ENCODE measurements around the gene GNAT2.
"Not testable (repeated sequence)": the region's sequence is repeated elsewhere in the genome, so short reads cannot be mapped to it uniquely, and the experiment has no call there.

The GNAT2 gene

DNA sequence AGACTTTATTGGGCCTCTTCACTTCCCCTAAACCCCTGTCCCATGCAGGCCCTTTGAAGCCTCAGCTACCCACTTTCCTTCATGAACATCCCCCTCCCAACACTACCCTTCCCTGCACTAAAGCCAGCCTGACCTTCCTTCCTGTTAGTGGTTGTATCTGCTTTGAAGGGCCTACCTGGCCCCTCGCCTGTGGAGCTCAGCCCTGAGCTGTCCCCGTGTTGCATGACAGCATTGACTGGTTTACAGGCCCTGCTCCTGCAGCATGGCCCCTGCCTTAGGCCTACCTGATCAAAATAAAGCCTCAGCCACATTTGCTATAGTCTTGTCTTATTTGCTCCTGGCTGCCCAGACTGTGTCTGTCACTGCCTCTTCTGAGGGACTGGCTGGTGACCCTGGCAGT, 42.0 kb upstream of the GNAT2 start:
- TF ChIP-seq ARNT (IDR thresholded peaks at IDR 0.05) (no peak), ELF4 (IDR thresholded peaks at IDR 0.05) (no peak), PKNOX1 (IDR thresholded peaks at IDR 0.05) (no peak), TARDBP (IDR thresholded peaks at IDR 0.05) (no peak)
- CTCF ChIA-PET: interaction anchor here (0.6 to 1.7 kb wide), 5 partner anchors 9 to 368 kb away, joined by 3 to 5 read pairs (median 4); no protein-coding TSS in a partner anchor
- POLR2A ChIA-PET: no interaction called here
- no peak for DNase-seq (ENCODE audit: extremely low spot score)

GRCh38 chr1:109660691-109661026, 41.2 kb upstream of the GNAT2 start:
- POLR2A ChIA-PET; DNase-seq (ENCODE audit: extremely low spot score): not testable (repeated sequence)
- CTCF ChIA-PET: interaction anchor here (0.6 to 1.0 kb wide), 3 partner anchors 9 to 369 kb away, joined by 3 to 6 read pairs (median 4); no protein-coding TSS in a partner anchor

- ChIA-PET CTCF (interaction anchor here (0.6 to 1.0 kb wide), 3 partner anchors 11 to 20 kb away, joined by 3 to 6 read pairs (median 3); no protein-coding TSS in a partner anchor), POLR2A (no interaction called here)
- no peak for DNase-seq (ENCODE audit: extremely low spot score)
Measured at GRCh38 chr1:109659997-109660690, 40.7 kb upstream of the GNAT2 start.

GRCh38 chr1:109659145-109659544, 39.7 kb upstream of the GNAT2 start:
- TF ChIP-seq BHLHE40 (IDR thresholded peaks at IDR 0.05; ENCODE audit: borderline replicate concordance): no peak
- no peak for TF ChIP-seq ARNT (IDR thresholded peaks at IDR 0.05)
- no peak for TF ChIP-seq ZNF384 (IDR thresholded peaks at IDR 0.05)
- no peak for TF ChIP-seq FOXM1 (IDR thresholded peaks at IDR 0.05; ENCODE audit: borderline replicate concordance)
- TF ChIP-seq HDGF (IDR thresholded peaks at IDR 0.05; ENCODE audit: borderline replicate concordance): no peak
- no peak for TF ChIP-seq L3MBTL2 (conservative IDR thresholded peaks at IDR 0.05)
- no peak for TF ChIP-seq NFRKB (IDR thresholded peaks at IDR 0.05)
- TF ChIP-seq FOXA1 (IDR thresholded peaks at IDR 0.05): no peak
- TF ChIP-seq TARDBP (IDR thresholded peaks at IDR 0.05): no peak
- TF ChIP-seq SP1 (IDR thresholded peaks at IDR 0.05): no peak
- no peak for TF ChIP-seq PKNOX1 (IDR thresholded peaks at IDR 0.05)
- TF ChIP-seq FOXK2 (IDR thresholded peaks at IDR 0.05): no peak
- TF ChIP-seq SUZ12 (IDR thresholded peaks at IDR 0.05): no peak
- TF ChIP-seq LEF1 (IDR thresholded peaks at IDR 0.05; ENCODE audit: borderline replicate concordance): no peak
- TF ChIP-seq CTBP1 (IDR thresholded peaks at IDR 0.05; ENCODE audit: borderline replicate concordance): no peak
- no peak for TF ChIP-seq ELF4 (IDR thresholded peaks at IDR 0.05)
- ChIA-PET CTCF (interaction anchor here (0.6 kb wide), 1 partner anchor 18 kb away, joined by 3 read pairs; no protein-coding TSS in a partner anchor), POLR2A (no interaction called here)
- no peak for DNase-seq (ENCODE audit: extremely low spot score)

More at GRCh38 chr1:109659997-109660690, 40.7 kb upstream of the GNAT2 start:
- TF ChIP-seq ARNT (IDR thresholded peaks at IDR 0.05) (no peak), FOXK2 (IDR thresholded peaks at IDR 0.05) (no peak), BHLHE40 (IDR thresholded peaks at IDR 0.05; ENCODE audit: borderline replicate concordance) (no peak), LEF1 (IDR thresholded peaks at IDR 0.05; ENCODE audit: borderline replicate concordance) (no peak), SUZ12 (IDR thresholded peaks at IDR 0.05) (no peak), NFRKB (IDR thresholded peaks at IDR 0.05) (no peak)

GRCh38 chr1:109658533-109659042, 39.2 kb upstream of the GNAT2 start:
- CTCF ChIA-PET: interaction anchor here (1.0 to 2.3 kb wide), 2 partner anchors 8 to 19 kb away, joined by 3 to 14 read pairs; no protein-coding TSS in a partner anchor
- no peak for TF ChIP-seq NFRKB (IDR thresholded peaks at IDR 0.05)
- no peak for TF ChIP-seq ELF4 (IDR thresholded peaks at IDR 0.05)
- no peak for TF ChIP-seq FOXA1 (IDR thresholded peaks at IDR 0.05)

GRCh38 chr1:109657970-109658369, 38.6 kb upstream of the GNAT2 start:
- DNase-seq (ENCODE audit: extremely low spot score): no peak
- TF ChIP-seq L3MBTL2 (conservative IDR thresholded peaks at IDR 0.05): no peak
- no peak for TF ChIP-seq FOXK2 (IDR thresholded peaks at IDR 0.05)
- no peak for TF ChIP-seq SUZ12 (IDR thresholded peaks at IDR 0.05)
- TF ChIP-seq TARDBP (IDR thresholded peaks at IDR 0.05): no peak
- no peak for TF ChIP-seq NFRKB (IDR thresholded peaks at IDR 0.05)
- no peak for TF ChIP-seq CTBP1 (IDR thresholded peaks at IDR 0.05; ENCODE audit: borderline replicate concordance)
- no peak for TF ChIP-seq ARNT (IDR thresholded peaks at IDR 0.05)
- TF ChIP-seq SP1 (IDR thresholded peaks at IDR 0.05): no peak
- no peak for TF ChIP-seq FOXM1 (IDR thresholded peaks at IDR 0.05; ENCODE audit: borderline replicate concordance)
- TF ChIP-seq ELF4 (IDR thresholded peaks at IDR 0.05): no peak
- TF ChIP-seq FOXA1 (IDR thresholded peaks at IDR 0.05): no peak
- TF ChIP-seq ZNF384 (IDR thresholded peaks at IDR 0.05): no peak
- no peak for TF ChIP-seq LEF1 (IDR thresholded peaks at IDR 0.05; ENCODE audit: borderline replicate concordance)
- no peak for TF ChIP-seq HDGF (IDR thresholded peaks at IDR 0.05; ENCODE audit: borderline replicate concordance)
- TF ChIP-seq PKNOX1 (IDR thresholded peaks at IDR 0.05): no peak
- TF ChIP-seq BHLHE40 (IDR thresholded peaks at IDR 0.05; ENCODE audit: borderline replicate concordance): no peak
- ChIA-PET POLR2A (interaction anchor here (0.6 kb wide), 1 partner anchor 100 kb away, joined by 3 read pairs; no protein-coding TSS in a partner anchor), CTCF (interaction anchor here (1.0 to 2.3 kb wide), 3 partner anchors 8 to 18 kb away, joined by 3 to 14 read pairs (median 4); no protein-coding TSS in a partner anchor)

More at GRCh38 chr1:109658533-109659042, 39.2 kb upstream of the GNAT2 start:
- POLR2A ChIA-PET: interaction anchor here (0.6 kb wide), 1 partner anchor 100 kb away, joined by 3 read pairs; no protein-coding TSS in a partner anchor
- DNase-seq (ENCODE audit: extremely low spot score): no peak
